ENCODE measurements around the gene PNPLA4. TPM values are rescaled to one million over a fixed set of nuclear protein-coding genes. Genes with fewer than 3 reads are reported as not detected.

PNPLA4 gene
- total and polyA plus RNA-seq, 2 donors (not counting 3 experiments of a cell fraction or from before 2014, with no cell fraction given) = 8.8 to 13.1 TPM

DNA sequence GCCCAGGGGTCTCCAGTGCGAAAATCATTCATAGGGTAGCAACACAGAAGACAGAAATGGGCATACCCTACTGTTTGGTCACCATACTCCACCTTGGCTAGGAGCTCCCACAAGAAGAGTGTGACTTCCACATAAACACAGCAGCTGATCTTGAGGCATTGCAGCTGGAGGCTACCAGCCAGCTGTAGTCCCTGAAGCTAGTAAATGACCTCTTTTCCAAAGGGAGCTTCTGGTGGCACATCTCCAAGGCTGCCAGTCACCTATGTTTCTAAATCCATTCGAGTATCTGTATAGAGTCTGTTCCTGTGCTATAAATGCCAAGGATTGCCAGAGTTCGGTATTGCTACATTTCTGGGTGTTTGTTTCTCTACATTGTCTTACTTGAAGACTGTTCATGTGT lies 21.3 kb upstream of the PNPLA4 start:
- CTCF ChIA-PET = no interaction called here
- POLR2A ChIA-PET = no interaction called here
- Histone ChIP-seq H3K9ac (replicated peaks; ENCODE audit: extremely low read depth, insufficient read depth, low read length) (no peak overlapping the region), H3K4me3 (replicated peaks in 1 of 3; ENCODE audit: insufficient read depth in 1 of 3, low read depth in 1 of 3, low read length in 3 of 3) (no peak overlapping the region), H3K36me3 (ENCODE audit: control insufficient read depth in 2 of 2, extremely low read depth in 1 of 2, insufficient read depth in 2 of 2, low read length in 2 of 2) (no peaks in the 10 kb centered on the region), H2AFZ (ENCODE audit: low read depth, low read length) (no peak overlapping the region), H3K4me1 (ENCODE audit: control insufficient read depth, extremely low read depth, insufficient read depth, low read length) (no peaks in the 10 kb centered on the region), H3K27ac (ENCODE audit: insufficient read depth, low read depth, low read length) (no peak overlapping the region), H3K9me1 (replicated peaks; ENCODE audit: control insufficient read depth, extremely low read depth, insufficient read depth, low read length) (no peaks in the 10 kb centered on the region), H3K4me2 (ENCODE audit: insufficient read depth, low read length) (no peak overlapping the region), H4K20me1 (replicated peaks; ENCODE audit: control insufficient read depth, extremely low read depth, insufficient read depth, low read length) (no peaks in the 10 kb centered on the region), H3K9me3 (replicated peaks; ENCODE audit: control insufficient read depth, insufficient read depth, low read length) (no peaks in the 10 kb centered on the region), H3K79me2 (ENCODE audit: control insufficient read depth, insufficient read depth, low read length) (no peaks in the 10 kb centered on the region), H3K27me3 (ENCODE audit: control insufficient read depth in 2 of 2, insufficient read depth in 2 of 2, low read length in 2 of 2) (no peaks in the 10 kb centered on the region)
- DNase-seq (ENCODE audit: low read depth, low spot score) = no peak
- dilution Hi-C loops (cut with MboI; ENCODE audit: extremely low pct_ligation_motif_present, low sequenced_read_pairs) (no loop called here), intact Hi-C loops (cut with micrococcal nuclease) (no loop called here)
- no TSS peak for BruUV-seq (replicated peaks)
- TF ChIP-seq MYC (IDR thresholded peaks at IDR 0.05; ENCODE audit: low read depth, low read length) = no peak
- TF ChIP-seq FOS (IDR thresholded peaks at IDR 0.05; ENCODE audit: borderline replicate concordance, insufficient read depth, low read length) = no peak
- TF ChIP-seq, protein P1, sequence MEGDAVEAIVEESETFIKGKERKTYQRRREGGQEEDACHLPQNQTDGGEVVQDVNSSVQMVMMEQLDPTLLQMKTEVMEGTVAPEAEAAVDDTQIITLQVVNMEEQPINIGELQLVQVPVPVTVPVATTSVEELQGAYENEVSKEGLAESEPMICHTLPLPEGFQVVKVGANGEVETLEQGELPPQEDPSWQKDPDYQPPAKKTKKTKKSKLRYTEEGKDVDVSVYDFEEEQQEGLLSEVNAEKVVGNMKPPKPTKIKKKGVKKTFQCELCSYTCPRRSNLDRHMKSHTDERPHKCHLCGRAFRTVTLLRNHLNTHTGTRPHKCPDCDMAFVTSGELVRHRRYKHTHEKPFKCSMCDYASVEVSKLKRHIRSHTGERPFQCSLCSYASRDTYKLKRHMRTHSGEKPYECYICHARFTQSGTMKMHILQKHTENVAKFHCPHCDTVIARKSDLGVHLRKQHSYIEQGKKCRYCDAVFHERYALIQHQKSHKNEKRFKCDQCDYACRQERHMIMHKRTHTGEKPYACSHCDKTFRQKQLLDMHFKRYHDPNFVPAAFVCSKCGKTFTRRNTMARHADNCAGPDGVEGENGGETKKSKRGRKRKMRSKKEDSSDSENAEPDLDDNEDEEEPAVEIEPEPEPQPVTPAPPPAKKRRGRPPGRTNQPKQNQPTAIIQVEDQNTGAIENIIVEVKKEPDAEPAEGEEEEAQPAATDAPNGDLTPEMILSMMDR (IDR thresholded peaks at IDR 0.05; ENCODE audit: extremely low read depth in 1 of 2, insufficient read depth in 1 of 2, low read depth in 1 of 2, low read length in 2 of 2) = no peak
- no peak for TF ChIP-seq POLR2A (IDR thresholded peaks at IDR 0.05; ENCODE audit: low read depth, low read length)
- TF ChIP-seq, protein P2, sequence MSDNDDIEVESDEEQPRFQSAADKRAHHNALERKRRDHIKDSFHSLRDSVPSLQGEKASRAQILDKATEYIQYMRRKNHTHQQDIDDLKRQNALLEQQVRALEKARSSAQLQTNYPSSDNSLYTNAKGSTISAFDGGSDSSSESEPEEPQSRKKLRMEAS (IDR thresholded peaks at IDR 0.05; ENCODE audit: insufficient read depth, insufficient read length) = no peak
- no peak for TF ChIP-seq POLR2AphosphoS5 (IDR thresholded peaks at IDR 0.05; ENCODE audit: insufficient read depth, low read depth, low read length)
- no peak for TF ChIP-seq JUN (IDR thresholded peaks at IDR 0.05; ENCODE audit: borderline replicate concordance, insufficient read depth, insufficient read length, low read depth)
- no peak for TF ChIP-seq GATA2 (IDR thresholded peaks at IDR 0.05; ENCODE audit: insufficient read depth, insufficient read length, low read depth, low read length)
- TF ChIP-seq EZH2 (IDR thresholded peaks at IDR 0.05; ENCODE audit: borderline replicate concordance, low read depth, low read length, severe bottlenecking) = no peak
- no peak for FAIRE-seq

All from endothelial cell of umbilical vein (primary cell).